Body of pancreas (tissue), 4 donors: ENCODE measurements around the gene CISD2.

Source experiments
- POLR2A ChIP-seq, 3 donors: fragments of 450-650 bp; IDR thresholded peaks; one replicate each; pipeline ENCODE4 v1.6.1; 2016; ENCODE audit warnings: antibody characterized with exemption in 3 of 3, mild to moderate bottlenecking in 2 of 3
- TF ChIP-seq, protein P1 (sequence below), 7 experiments: fragments of 450-650 bp in 4 of 7; fragments of 200-600 bp in 3 of 7; sonication (generic) in 3 of 7; IDR thresholded peaks; one replicate each; pipeline ENCODE4 v1.5.1; 2016 to 2019; ENCODE audit warnings: antibody characterized with exemption in 7 of 7

DNA sequence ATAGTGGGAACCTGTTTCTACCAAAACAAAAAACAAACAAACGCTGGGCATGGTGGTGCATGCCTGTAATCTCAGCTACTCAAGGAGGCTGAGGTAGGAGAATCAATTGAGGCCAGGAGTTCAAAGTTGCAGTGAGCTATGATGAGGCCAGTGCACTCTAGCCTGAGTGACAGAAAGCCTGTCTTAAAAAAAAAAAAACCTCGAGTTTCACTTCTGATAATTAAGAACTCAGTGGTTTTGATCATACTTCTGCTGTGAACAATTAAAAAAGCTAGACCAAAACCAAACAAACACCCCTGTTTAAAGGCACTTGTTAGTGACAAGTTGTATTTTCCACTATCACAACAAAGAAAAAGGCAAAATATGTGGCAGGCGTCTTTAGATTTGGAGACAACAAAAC, 26.4 kb upstream of the CISD2 start:
- TF ChIP-seq, protein P1, sequence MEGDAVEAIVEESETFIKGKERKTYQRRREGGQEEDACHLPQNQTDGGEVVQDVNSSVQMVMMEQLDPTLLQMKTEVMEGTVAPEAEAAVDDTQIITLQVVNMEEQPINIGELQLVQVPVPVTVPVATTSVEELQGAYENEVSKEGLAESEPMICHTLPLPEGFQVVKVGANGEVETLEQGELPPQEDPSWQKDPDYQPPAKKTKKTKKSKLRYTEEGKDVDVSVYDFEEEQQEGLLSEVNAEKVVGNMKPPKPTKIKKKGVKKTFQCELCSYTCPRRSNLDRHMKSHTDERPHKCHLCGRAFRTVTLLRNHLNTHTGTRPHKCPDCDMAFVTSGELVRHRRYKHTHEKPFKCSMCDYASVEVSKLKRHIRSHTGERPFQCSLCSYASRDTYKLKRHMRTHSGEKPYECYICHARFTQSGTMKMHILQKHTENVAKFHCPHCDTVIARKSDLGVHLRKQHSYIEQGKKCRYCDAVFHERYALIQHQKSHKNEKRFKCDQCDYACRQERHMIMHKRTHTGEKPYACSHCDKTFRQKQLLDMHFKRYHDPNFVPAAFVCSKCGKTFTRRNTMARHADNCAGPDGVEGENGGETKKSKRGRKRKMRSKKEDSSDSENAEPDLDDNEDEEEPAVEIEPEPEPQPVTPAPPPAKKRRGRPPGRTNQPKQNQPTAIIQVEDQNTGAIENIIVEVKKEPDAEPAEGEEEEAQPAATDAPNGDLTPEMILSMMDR (IDR thresholded peaks at IDR 0.05): no peak
- TF ChIP-seq POLR2A (IDR thresholded peaks at IDR 0.05): no peak
